ENCODE results near the gene U2SURP.
A peak's percentile ranks its signal among the peaks of the same experiment; 100 is the strongest.

U2SURP gene

DNA sequence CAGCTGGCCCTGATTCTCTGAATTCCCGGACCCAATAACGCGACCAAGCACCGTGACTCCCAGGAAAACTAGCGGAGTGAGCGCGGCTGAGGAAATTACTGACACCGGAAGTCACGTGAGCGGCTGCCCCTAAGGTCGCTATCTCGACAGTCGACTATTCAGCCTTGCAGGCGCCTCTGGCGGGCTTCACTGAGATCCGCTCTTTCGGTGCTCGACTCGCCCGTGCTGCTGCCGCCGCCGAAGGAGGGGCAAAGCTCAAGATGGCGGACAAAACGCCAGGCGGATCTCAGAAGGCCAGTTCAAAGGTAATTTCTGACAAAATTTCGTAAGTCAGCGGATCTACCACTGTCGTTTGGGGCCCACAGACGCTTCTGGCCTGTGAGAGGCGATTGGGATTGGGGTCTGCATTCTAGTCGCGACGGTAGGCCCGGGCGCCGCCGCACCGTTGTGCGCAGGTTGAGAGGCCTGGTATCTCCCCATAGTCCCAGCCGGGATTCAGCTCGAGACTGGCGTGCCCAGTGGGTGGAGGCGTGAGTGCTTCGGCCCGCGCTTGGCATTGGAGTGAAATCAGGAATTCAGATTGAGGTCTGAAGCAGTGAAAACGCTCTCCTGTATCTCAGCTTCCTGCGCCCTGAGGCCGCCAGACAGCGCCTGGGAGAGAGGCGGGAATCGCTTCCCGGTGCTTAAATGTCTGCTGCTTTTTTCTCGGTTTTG is at the start of gene U2SURP:
U2SURP (plus strand) TSS at position 202 of the 714 bp plus-strand sequence; CDS start at position 261, 59 bp downstream.
- DNase-seq: peak; percentile 99

DNA sequence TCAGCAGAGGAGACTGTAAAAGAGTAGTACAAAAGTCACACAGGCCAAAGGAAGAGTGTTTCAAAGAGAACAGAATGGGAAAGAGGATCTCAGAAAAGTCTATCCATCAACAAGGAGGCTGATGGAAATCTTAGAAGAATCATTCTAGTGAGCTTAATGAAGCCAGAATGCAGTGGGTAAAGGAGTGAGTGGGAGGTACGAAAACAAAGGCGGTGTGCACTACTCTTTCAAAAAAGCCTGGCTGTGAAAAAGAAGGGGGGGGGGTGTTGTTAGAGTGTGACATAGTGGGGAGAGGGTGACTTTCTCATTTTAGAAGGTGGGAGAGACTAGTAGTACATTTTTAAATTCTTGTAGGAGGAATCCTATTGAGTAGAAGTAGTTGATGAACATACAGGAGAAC is 49.6 kb upstream of the U2SURP start:
- DNase-seq: no peak

DNA sequence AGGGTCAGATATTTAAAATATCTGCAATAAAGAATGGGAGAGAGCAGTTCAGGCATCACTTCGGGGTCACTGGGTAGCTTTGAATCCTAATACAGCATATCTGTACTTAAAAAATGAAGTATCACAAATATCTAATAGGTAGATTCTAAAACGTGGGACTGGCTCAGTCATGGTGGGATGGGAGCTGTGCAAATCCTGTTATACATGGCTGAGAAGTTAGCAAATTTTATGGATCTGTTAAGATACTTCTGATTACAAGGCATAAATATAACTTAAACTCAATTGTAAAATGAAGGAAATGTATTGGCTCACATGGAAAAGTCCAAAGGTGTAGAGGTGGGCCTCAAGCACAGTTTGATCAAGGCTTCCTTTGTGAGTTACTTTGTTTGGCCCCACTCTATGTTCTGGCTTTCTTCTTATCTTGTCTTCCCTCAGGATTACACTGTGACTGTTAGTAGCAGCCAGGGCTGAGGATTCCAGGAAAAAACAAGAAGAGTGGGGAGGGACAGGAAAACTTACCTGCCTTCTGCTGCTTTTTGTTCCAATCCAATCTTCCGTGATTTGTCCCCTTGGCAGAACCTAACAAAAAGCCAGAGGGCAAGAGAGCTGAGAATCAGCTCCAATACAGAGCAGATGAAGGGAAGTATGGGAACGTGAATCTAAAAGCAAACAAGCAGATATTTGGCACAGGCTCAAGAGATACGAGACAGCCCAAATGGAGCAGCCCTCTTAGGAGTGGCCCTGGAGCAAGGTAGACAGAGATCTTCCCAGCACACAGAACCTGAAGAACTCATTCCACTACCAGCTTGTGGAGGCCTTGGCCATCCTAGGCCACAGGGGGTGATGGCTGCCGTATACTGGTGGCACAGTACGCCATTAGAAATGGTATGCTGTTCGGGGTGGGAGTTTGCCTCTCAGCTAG is 48.8 kb upstream of the U2SURP start:
- DNase-seq: no peak

DNA sequence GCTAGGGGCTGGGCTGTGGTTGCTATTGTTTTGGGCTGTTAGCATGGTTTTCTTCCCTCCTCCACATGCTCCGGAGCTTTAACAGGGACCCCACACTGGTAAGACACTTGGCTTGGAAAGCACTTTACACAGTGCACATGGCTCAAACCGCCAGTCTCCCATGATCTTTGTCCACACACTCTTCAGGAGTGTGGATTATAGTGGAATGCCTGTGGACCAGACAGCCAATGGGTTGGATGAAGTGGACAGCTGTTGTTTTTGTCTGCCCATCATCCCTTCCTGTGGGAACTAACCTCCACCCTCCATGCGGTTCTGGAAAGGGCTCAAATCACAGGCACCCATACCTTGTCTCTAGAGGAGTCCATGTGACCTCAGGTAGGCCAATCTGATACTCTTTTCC is 47.9 kb upstream of the U2SURP start:
- no peak for DNase-seq

- DNase-seq: no peak
Measured at GRCh38 chr3:142958707-142959106, 42.7 kb upstream of the U2SURP start.

DNA sequence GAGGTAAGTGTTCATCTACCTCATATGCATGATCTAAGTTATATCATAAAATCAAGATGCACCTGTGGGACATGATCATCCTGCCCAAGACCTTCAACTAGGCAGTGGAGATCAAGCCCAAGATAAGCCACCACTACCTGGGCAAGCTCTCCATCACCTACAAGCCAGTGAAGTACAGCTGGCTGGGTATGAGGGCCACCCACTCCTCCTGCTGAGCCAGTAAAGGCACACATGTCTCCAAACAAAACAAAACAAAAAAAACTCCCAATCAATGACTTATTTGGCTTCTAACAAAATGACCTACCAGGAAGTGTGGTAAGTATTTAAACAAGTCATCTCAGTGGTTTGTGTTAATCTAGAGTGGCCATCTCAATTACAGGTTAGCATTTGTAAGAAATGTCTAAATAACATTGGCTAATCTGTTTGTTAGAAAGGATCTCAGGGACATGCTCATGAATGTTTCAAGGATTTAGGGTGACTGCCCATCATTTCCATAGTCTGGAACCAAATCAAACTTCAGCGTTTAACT is 41.0 kb upstream of the U2SURP start:
- no peak for DNase-seq

DNA sequence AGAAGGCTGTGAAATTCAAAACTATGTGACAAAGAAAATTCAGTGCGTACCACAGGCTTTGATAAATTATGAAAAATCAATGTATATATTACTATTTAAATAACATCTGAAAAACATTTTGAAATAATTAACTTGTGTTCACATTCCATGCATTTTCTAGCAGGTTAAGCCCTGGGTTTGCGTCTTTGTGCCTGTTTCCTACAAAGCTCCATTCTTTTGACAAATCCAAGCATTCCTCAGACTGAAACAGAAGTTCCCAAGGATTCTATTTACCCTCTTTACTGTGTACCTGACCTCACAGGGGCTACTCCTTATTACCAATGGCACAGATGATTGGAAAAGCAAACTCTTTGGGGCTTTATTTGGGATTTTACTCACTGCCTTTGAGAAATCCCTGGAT is 39.8 kb upstream of the U2SURP start:
- no peak for DNase-seq

GRCh38 chr3:142962175-142962519 is 39.2 kb upstream of the U2SURP start:
- no peak for DNase-seq

DNA sequence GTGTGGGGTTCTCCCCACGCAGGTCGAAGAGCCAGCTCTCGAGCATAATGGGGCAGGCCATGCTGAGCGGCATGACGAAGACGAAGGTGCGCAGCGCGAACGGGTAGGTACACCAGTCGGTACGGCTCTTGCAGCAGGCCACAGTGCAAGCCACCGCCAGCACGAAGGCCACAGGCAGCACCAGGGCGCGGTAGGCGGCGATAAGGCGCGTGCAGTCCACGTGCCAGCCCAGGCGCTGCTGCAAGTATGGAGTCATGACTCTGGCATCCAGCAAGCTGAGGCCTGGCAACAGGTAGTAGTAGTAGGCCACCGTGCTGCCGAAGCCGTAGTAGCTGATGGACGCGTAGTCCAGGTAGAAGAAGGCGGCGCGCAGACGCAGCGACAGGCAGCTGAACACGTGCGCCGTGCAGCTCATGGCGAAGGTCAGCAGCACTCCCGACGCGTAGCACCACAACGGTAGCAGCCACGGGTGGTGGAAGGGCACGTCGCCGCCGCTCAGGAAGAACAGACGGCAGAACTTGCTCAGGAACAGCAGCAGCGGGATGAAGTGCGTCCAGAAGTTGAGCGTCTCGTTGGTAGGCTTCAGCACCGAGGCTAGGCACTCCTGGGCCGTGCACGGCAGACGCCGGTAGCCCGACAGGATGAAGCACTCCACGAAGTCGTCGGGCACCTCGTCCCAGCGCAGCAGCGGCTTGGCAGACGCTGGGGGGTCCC is 38.7 kb upstream of the U2SURP start:
- DNase-seq: peak; percentile 40

- DNase-seq: no peak
Measured at GRCh38 chr3:142963234-142963515, 38.2 kb upstream of the U2SURP start.

DNA sequence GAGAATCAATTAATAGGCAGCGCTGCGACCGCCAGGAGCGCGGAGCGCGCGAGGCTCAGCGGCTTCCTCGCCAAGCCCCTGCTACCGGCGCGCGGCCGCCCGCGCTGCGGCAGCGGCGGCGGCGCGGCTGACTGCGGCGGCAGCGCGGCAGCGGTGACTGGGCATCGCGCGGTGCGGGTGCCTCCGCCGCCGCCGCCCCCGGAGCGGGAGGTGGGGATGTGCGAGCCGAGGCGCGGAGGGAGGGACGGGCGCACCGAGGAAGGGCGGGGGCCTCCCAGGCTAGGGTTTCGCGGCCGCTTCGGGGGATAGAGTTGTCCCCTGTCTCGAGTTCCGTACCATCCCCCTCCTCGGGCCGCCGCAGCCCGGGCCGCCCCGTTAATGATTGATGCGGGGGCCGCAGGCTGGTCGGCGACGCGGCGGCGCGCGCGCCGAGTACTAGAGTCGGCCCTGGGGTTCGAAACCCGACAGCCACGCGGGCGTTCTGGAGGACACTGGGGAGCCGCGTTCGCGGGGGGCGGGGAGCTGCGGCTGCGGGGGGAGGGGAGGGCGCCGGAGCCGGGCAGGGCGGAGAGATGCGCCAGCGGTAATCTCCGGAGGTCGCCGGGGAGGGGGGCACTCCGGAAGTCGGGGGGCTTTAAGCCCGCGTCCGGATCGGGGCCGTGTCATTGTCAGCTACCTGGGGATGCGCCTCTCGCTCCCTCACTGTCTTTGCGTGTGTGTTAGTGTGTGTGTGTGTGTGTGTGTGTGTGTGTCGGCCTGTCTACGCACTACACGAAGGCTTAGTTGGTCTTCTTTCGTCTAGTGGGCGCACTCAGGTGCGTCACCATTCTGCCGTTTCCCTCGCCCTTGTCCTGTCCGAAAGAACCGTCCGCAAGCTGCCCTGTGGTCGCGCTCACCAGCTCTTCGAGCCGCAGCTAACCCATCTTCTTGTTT is 37.6 kb upstream of the U2SURP start, which contains the start of gene PAQR9:
PAQR9 (minus strand) TSS at position 159 of the 933 bp plus-strand sequence. CDS start 338 bp downstream, outside the sequence.
- DNase-seq: peak; percentile 52

- DNase-seq: no peak
Measured at GRCh38 chr3:142965581-142965980, 35.8 kb upstream of the U2SURP start.

DNA sequence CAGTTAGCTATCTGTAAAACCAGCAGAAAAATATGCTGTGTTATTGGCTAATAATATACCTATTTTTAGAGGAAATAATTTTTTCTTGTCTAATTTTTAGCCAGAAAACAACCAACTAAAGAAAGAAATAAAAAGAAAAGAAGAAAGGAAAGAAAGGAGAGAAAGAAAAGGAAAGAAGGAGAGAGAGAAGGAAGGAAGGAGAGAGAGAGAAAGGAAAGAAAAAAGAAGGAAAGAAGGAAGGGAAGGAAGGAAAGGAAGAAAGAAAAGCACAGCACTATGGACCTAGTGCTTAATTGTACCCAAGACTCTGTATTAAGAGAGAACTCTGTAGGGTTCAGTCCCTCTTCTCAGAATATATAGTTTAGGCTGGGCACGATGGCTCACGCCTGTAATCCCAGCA is 34.6 kb upstream of the U2SURP start:
- no peak for DNase-seq

DNA sequence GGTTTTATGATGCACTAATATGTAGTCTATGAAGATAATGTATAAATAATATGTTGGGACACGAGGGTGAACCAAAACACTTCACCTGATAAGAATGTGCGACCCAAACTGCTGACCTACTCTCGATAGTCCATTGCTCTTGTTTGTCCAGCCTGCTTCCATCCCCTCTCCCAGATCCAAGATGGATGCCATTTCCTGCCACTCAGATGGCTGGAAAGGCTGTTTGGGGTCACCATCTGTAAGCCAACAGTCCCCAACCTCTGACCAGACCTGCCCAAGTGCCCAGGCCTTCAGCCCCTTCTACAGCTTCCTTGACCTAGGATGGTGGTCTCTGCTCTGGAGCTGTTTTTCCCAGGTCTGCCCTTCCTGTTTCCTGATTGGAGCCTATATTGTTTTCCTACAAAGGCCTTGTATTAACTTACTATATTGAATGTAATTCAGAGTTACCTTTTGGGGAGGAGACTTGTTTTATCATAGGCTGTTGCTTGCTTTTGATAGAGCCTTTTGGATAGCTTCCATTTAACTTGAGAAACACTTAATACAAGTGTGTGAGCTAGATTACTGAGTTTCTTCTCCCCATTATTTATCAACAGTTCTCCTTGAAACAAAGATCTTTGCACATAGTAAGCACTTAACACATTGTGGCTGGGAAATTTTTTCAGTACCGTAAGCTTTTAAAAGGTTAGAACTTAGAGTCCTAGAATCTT is 32.9 kb upstream of the U2SURP start:
- peak; percentile 90 for DNase-seq

- no peak for DNase-seq
Measured at GRCh38 chr3:142971431-142971830, 29.9 kb upstream of the U2SURP start.

DNA sequence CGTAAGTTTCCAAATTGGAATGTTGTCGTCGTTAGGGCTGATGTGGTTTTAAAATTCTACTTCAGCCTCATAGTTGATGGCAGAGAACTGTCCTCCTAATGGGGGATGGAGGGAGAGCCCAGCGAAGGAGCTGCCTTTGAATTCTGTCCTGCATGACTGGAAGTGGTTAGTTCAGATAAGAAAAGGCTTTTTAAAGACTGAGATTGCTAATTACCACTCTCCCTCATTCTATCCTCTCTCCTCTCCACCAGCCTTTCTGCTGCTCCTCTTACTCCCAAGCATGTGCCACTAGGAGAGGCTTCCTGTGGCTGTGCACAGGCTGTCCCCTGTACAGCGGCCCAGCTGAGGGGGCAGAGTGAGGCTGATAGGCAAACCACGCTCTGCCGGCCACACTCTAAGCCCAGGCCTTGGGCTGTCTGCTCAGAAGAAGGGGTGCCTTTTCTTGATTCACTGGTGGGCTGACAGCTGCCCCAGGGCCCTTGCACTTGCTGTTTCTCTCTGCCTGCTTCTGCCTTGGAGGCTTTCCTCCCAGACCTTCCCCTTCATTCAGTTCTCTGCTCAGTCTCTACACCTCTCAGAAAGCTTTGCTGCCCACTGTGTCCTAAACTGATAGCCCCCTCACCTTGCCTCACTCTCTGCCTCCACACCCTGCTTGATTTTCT is 29.1 kb upstream of the U2SURP start:
- DNase-seq: peak; percentile 35

DNA sequence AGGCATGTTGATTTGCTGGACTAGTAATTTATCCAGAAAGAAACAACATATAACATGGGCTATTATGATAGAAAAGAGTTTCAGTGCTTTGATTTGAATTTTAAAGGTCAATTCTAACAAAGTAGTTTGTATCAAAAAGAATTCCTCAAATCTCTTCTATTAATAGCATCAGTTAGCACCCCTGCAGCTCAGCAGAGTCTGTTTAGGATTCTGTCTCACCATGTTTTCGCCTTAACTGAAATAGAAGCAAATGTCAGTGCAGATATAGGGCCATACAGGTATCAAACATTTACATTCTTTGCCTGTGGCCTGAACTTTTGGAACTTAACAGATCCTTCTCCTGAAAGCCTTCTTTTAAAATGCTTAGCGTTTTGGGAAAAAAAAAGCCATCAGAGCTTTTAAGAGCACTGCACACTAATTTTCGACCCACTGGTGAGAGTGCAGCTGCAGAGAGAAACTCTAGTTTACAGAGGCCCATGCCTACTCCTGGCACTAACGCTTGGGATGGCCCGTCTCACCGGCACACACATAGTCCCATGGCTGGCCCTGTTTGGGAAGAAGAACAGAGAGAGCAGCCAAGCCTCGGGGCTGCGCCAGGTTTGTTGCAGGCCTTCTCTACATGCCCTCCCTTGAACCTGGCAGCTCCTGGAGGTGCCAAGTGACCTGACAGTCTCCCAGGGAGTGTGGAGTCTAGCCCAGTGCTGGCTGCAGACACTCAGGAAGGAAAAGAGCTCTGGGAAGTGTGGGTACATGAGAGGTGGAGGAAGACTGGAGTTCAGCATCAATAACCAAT is 28.0 kb upstream of the U2SURP start:
- no peak for DNase-seq

GRCh38 chr3:142975316-142975995 is 25.9 kb upstream of the U2SURP start:
- no peak for DNase-seq

DNA sequence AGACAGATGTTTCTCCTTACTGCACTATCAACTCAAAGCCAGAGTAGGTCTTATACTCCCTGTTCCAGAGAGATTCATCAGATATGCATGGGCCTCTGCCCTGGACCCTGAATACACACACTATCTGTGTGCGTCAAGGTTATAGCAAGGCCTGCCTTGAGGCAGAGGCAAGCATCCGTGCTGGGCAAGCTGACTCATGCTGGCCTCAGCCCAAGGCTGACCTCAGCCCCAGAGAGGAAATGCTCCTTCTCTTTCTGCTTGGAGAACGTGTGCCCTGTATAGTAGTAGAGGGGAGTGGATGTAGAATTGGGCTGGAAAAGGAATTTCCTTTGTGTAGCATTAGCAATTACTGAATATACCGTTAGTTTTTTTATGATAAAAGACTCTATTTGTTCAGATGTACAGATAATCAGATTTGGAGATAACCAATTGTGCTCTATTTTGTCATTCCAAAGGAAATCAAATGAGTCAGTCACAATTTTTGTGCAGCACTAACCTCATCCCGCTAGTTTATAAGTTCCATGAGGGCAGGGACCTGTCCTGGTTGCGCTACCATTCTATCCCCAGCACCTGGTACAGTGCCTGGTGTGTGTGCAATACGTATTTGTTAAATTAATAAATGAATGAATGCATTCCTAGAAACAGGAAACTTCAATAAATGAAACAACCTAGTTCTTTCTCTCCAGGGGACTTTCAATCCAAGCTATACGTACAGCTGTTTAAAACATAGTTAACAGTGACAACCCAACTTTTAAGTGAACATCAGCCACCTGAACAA is 24.6 kb upstream of the U2SURP start:
- peak; percentile 95 for DNase-seq
